ENCODE data around the gene PRKCB. TPM values are rescaled to one million over a fixed set of nuclear protein-coding genes. Genes with fewer than 3 reads are reported as not detected.
A peak's percentile ranks its signal among the peaks of the same experiment; 100 is the strongest.

PRKCB gene
- total RNA-seq, 1 experiment from 2014 or later, result not detected

- no peaks in the 10 kb centered on the region for H3K9me2 ChIP-seq (replicated peaks; ENCODE audit: low read length)
- no peak overlapping the region for H2AFZ ChIP-seq (ENCODE audit: low read length)
- H3K27me3 ChIP-seq (ENCODE audit: low read length), result peaks cover 9% of the 10 kb centered on the region; the same call in 1 of the 2 replicates
- no peaks in the 10 kb centered on the region for H4K20me1 ChIP-seq (ENCODE audit: low read length)
- H3K9me3 ChIP-seq (ENCODE audit: low read length), result no peaks in the 10 kb centered on the region
- no peaks in the 10 kb centered on the region for H3F3A ChIP-seq (ENCODE audit: low read length, unreplicated experiment)
- CTCF ChIA-PET, result no interaction called here
- intact Hi-C loops (cut with micrococcal nuclease), result no loop called here
- H3K4me1 ChIP-seq (ENCODE audit: insufficient read depth, low read length), result no peaks in the 10 kb centered on the region
- peak; percentile 5 for DNase-seq
- H3K4me2 ChIP-seq (ENCODE audit: low read length), result no peak overlapping the region
- POLR2A ChIA-PET (ENCODE audit: unreplicated experiment), result no interaction called here
- no peak for TF ChIP-seq EZH2phosphoT487 (IDR thresholded peaks at IDR 0.05; ENCODE audit: borderline replicate concordance, low read length)
- H3K79me2 ChIP-seq (ENCODE audit: low read length), result no peaks in the 10 kb centered on the region
- no TSS peak for BruUV-seq (replicated peaks)
- ATAC-seq, result no peak
- H3K4me3 ChIP-seq (ENCODE audit: low read length), result no peak overlapping the region
- no peak overlapping the region for H3K9ac ChIP-seq (ENCODE audit: low read length)
- no peak overlapping the region for H3K27ac ChIP-seq (ENCODE audit: low read length)
- no peaks in the 10 kb centered on the region for H3K36me3 ChIP-seq (ENCODE audit: low read depth, low read length)
Measured at GRCh38 chr16:23974223-23974622, 138.4 kb downstream of the PRKCB start.

- Histone ChIP-seq H3K9ac (ENCODE audit: low read length) (no peak overlapping the region), H3K9me2 (replicated peaks; ENCODE audit: low read length) (no peaks in the 10 kb centered on the region), H3K79me2 (ENCODE audit: low read length) (no peaks in the 10 kb centered on the region), H4K20me1 (ENCODE audit: low read length) (no peaks in the 10 kb centered on the region), H3K4me2 (ENCODE audit: low read length) (no peak overlapping the region), H3K27me3 (ENCODE audit: low read length) (peaks cover 15% of the 10 kb centered on the region), H3F3A (ENCODE audit: low read length, unreplicated experiment) (no peaks in the 10 kb centered on the region), H3K4me1 (ENCODE audit: insufficient read depth, low read length) (no peaks in the 10 kb centered on the region), H3K36me3 (ENCODE audit: low read depth, low read length) (no peaks in the 10 kb centered on the region), H2AFZ (ENCODE audit: low read length) (no peak overlapping the region), H3K9me3 (ENCODE audit: low read length) (no peaks in the 10 kb centered on the region), H3K4me3 (ENCODE audit: low read length) (no peak overlapping the region), H3K27ac (ENCODE audit: low read length) (no peak overlapping the region)
- ChIA-PET CTCF (no interaction called here), POLR2A (ENCODE audit: unreplicated experiment) (no interaction called here)
- no peak for TF ChIP-seq EZH2phosphoT487 (IDR thresholded peaks at IDR 0.05; ENCODE audit: borderline replicate concordance, low read length)
- no peak for TF ChIP-seq EZH2 (IDR thresholded peaks at IDR 0.05; ENCODE audit: low read length, unreplicated experiment)
- TF ChIP-seq CTCF (conservative IDR thresholded peaks at IDR 0.05; ENCODE audit: low read depth, low read length), result no peak
- intact Hi-C loops (cut with micrococcal nuclease), result no loop called here
- ATAC-seq (no peak), DNase-seq (no peak)
- BruUV-seq (replicated peaks), result no TSS peak
Measured at GRCh38 chr16:23975293-23975692, 139.5 kb downstream of the PRKCB start.

DNA sequence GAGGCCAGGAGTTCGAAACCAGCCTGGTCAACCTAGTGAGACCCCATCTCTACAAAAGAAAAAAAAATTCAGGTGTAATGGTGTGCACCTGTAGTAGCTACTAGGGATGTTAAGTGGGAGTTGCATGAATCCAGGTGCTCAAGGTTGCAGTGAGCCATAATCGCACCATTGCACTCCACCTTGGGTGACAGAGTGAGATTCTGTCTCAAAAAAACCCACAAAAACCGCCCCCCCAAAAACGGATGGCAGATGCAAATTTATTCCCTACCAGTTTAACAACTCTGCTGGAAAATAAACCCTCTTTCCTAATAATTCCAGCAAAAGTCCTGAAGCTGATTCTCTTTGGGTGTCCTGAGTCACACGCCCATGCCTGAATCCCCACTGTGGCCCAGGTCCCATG, 140.3 kb downstream of the PRKCB start:
- H2AFZ ChIP-seq (ENCODE audit: low read length), result no peak overlapping the region
- ChIA-PET POLR2A (ENCODE audit: unreplicated experiment) (no interaction called here), CTCF (no interaction called here)
- DNase-seq (no peak), ATAC-seq (no peak)
- intact Hi-C loops (cut with micrococcal nuclease), result no loop called here
- H3F3A ChIP-seq (ENCODE audit: low read length, unreplicated experiment), result no peaks in the 10 kb centered on the region
- no peaks in the 10 kb centered on the region for H3K9me3 ChIP-seq (ENCODE audit: low read length)
- no peak overlapping the region for H3K4me3 ChIP-seq (ENCODE audit: low read length)
- H4K20me1 ChIP-seq (ENCODE audit: low read length), result no peaks in the 10 kb centered on the region
- H3K36me3 ChIP-seq (ENCODE audit: low read depth, low read length), result no peaks in the 10 kb centered on the region
- H3K27me3 ChIP-seq (ENCODE audit: low read length), result peaks cover 17% of the 10 kb centered on the region
- no peaks in the 10 kb centered on the region for H3K79me2 ChIP-seq (ENCODE audit: low read length)
- TF ChIP-seq EZH2 (IDR thresholded peaks at IDR 0.05; ENCODE audit: low read length, unreplicated experiment) (no peak), EZH2phosphoT487 (IDR thresholded peaks at IDR 0.05; ENCODE audit: borderline replicate concordance, low read length) (no peak), CTCF (conservative IDR thresholded peaks at IDR 0.05; ENCODE audit: low read depth, low read length) (no peak)
- no peaks in the 10 kb centered on the region for H3K9me2 ChIP-seq (replicated peaks; ENCODE audit: low read length)
- no peak overlapping the region for H3K9ac ChIP-seq (ENCODE audit: low read length)
- H3K4me1 ChIP-seq (ENCODE audit: insufficient read depth, low read length), result no peaks in the 10 kb centered on the region
- H3K27ac ChIP-seq (ENCODE audit: low read length), result no peak overlapping the region
- H3K4me2 ChIP-seq (ENCODE audit: low read length), result no peak overlapping the region
- no TSS peak for BruUV-seq (replicated peaks)

Data from PC-3 (cell line).